H4 (cell line): ENCODE measurements around the gene ISCA2. TPM values are rescaled to one million over a fixed set of nuclear protein-coding genes. Genes with fewer than 3 reads are reported as not detected.

ENCODE experiments used
- DNase-seq: peaks from one replicate; pipeline ENCODE4 v3.0.0-alpha.2; 2015; ENCODE audit warnings: low spot score
- total RNA-seq: library from RNA; depleted of rRNA; stranded (reverse); fragments of >200 nt; shearing (Covaris generic); gene quantifications from 2 replicates; pipeline ENCODE4 v1.2.3, GENCODE V29; 2014

The ISCA2 gene
- total RNA-seq, 1 experiment from 2014 or later = 32.3 TPM

GRCh38 chr14:74508292-74508731, 14.7 kb downstream of the ISCA2 start:
- no peak for DNase-seq

- no peak for DNase-seq
Observed at GRCh38 chr14:74508844-74509428, 15.4 kb downstream of the ISCA2 start.

DNA sequence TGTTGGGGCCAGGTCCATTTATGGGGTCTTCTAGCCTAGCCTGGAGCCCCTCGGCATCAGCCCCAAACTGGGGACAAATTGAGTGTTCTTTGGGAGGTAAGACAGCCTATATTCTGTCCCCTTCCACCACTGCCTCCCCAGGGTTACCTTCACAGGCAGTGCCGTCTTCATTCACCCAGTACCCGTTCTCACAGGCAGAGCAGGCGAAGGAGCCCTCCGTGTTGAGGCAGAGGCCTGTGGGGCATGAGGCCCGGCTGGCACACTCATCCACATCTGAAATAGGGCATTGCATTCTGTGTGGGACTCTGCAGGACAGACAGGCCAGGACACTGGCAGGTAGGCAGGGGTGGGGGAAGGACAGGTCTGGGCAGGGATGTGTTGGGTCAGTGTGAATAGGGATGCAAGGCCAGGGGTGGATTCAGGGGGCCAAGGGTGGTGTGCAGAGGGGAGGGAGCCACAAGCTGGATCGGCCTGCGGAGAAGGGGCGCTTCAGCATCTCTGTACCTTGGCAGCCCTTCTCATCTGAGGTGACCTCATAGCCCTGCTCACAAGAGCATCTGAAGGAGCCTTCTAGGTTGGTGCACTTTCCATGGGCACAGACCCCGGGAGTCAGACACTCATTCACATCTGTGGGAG, 16.1 kb downstream of the ISCA2 start:
- DNase-seq = no peak

DNA sequence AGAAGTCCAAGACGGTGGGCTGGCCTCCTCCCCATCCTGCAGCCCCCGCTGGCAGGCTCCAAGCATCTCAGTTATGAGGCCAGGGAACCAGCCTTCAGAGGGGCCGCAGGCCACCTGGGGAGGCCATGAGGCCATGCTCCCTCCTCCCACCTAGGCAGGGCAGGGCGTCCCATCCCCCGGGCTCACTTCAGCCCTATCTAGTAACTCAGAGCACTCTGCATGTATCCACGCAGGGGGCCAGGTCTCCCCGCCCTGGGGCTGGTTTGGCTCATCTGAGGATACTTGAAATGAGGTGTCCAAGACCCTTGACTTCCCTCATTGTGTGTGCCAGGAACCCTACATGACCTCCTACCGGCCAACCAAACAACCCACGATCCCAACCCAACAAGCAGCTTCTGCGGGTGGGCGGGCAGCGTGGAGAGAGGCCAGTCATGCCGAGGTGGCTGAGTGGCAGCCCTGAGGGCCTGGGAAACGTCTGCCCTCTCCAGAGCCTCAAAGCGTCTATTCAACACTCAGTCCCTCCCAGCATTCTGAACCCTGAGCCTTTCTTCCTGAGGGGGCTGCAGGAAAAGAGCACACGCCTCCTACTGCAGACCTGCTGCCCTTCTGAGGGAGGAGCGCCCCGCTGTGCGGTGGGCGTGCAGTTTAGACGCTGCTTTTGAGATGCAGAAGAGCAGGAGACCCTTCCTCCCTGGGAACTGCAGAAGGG, 16.8 kb downstream of the ISCA2 start:
- DNase-seq = no peak

- DNase-seq = no peak
Observed at GRCh38 chr14:74510959-74511409, 17.4 kb downstream of the ISCA2 start.

- DNase-seq = no peak
Observed at GRCh38 chr14:74511966-74512830, 18.6 kb downstream of the ISCA2 start.

GRCh38 chr14:74514471-74514941, 20.9 kb downstream of the ISCA2 start:
- peak; percentile 94 for DNase-seq

- no peak for DNase-seq
Observed at GRCh38 chr14:74515891-74516412, 22.4 kb downstream of the ISCA2 start.

DNA sequence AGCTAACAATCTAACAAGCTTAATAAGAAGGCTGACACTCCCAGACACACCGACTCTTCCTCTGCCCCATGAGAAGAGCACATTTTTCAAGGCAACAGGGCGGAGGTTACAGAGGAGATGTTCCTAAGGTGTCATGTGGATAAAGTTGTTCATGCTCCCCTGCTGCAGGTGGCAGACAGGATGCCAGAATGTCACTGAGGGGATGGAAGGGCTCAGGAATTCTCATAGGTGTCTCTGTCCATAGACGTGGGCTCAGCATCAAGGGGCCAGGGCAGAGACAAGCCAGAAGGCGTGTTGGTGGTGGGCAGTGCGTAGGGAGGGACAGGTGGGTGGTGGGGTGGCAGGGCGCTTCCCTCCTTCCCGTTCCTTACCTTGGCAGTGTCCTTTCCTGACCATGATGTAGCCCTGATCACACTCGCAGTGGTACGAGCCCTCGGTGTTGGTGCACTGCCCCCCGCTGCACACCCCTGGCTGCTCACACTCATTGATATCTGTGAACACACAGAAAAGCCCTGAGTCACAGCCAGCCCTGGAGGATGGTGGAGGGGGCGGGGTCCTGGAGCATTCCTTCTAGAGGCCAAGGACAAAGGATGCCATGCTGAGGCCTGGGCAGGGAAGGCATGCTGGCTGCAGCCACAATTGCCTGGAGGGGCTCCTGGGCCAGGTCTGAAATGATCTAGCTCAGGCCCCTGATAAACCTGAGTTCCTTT, 23.0 kb downstream of the ISCA2 start:
- peak; percentile 68 for DNase-seq

DNA sequence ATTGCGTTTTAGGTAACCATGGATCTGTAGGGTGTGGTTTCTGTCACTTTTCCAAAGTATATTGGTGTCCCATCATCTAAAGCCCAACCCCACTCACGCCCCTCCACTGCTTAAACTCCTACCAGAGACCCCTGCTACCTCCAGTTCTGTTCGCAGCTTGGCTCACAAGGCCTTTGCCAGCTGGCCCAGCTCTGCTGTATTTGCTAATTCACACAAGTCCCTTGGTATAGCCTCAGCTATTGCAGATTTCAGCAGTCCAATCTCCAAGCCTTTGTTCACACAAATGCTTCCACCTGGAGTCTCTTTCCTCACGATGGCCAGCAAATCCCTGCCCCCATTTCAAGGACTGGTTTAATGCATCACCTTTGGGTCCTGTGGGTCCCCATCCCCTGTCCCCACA, 24.2 kb downstream of the ISCA2 start:
- no peak for DNase-seq

- no peak for DNase-seq
Observed at GRCh38 chr14:74518221-74518620, 24.7 kb downstream of the ISCA2 start.

DNA sequence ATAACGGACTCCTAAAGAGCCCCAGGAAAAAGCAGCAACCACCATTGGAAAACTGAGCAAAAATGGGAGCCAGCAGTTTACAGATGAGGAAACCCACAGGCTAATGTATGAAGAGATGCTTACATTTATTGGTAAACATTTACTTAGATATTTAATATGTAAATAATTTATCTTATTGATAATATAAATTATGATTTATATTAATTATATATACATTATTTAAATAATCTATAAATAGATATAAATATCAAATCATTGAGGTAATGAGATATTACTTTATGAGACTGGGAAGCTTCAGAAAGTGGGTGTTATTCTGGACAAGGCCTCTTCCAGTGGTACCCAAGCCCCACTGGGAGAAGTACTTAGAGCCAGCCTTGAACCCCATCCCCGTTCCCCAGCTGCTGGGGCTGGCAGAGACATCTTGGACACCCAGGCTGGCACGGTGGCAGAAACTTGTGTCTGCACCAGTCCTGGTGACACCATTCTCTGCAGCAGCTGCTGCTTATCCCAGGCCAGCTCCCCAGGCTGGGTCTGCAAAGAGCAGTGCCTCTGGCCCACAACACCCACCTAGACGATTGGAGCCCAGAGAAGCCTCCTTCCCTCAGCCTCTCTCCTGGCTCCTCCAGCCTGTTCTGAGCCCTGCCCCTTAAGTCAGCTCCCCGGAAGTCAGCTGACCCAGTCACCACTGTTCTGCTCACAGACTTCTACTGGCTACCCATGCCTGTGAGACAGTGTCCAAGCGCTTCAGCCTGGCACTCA, 25.9 kb downstream of the ISCA2 start:
- no peak for DNase-seq

- no peak for DNase-seq
Observed at GRCh38 chr14:74521756-74522155, 28.2 kb downstream of the ISCA2 start.

DNA sequence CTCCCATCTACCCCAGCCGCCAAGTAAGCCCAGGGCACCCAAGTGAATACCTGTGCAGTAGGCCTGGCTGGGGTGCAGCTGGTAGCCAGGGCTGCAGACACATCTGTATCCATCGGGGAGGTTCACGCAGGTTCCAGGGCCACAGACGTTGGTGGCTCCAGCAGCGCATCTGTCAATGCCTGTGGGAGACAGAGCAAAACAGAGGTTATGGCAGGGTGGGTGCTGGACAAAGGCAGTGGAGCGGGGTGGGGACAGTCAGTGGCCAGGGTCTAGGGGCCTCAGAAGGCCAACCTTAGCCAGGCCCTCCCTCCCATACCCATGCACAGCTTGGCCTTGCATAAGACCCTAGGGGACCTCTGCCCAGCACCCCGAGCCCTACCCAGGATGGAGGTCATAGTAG, 29.2 kb downstream of the ISCA2 start:
- no peak for DNase-seq

DNA sequence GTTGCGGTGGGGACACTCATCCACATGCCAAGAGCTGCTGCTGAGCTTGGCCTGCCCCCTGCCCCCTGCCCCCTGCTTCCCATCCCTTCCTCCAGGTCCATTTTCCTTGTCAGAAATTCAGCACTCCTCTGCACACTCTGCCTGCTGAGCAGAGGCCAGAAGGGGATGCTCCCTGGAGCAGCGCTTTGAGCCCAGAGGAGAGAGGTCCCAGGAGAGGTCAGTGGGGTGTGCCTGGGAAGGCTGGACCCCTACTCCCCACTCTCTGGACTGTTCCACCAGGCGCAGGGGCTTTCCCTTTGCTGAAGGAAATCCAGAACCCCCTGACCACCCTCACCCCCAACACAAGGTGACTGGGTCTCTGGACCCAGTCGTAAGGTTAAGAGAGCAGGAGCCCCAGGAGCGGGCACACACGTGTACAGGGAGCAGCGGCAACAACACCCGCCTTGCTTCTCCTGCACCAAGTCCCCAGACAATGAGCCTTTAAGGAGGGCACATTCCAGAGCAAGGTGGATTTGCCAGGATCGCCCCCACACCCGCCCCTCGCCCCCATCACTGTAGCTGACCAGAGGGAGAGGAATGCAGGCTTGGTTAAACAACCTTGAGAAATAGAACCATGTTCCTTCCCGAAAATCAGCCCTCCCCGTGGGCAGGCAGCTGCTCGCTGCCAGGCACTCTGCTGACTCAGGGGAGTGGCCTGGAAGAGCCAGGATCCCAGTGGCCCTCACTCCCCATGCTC, 30.7 kb downstream of the ISCA2 start:
- no peak for DNase-seq

DNA sequence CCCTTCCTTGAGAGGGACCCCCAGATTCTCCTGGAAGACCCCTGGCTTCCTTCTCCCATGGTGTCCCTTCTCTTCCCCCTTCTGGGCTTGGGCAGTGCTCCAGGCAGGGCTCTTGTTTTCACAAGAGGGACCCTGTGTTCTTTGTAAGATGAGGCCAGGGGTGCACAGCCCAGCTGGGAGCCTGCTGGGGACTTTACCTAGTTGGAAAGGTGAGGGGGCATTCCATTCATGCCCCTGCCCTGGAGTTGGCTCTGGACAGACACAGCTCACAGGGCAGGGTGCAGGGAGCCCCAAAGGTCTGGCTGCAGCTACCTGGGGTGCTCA, 31.2 kb downstream of the ISCA2 start:
- no peak for DNase-seq

DNA sequence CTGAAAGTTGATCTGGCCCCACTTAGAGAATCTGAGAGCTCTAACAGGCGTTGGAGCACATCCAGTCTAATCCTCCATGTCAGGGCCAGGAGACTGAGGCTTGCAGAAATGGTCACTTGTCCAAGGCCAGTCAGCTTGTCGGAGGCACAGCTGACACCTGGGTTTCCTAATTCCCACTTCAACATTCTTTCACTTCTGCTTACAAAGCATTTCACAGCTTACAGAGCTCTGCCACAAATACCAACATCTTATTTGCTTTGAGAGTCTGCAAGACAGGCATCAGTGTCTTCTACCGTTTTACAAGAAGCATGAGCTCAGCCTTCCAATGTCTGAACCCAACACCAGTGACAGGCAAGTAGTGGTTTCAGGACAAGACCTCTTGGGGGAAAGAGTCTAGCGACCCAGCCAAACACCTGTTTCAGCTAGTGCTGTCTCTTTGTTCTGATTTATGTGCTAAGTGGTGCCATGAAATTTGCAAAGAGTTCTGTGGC, 31.8 kb downstream of the ISCA2 start:
- DNase-seq = no peak

- DNase-seq = no peak
Observed at GRCh38 chr14:74526854-74527585, 33.5 kb downstream of the ISCA2 start.

DNA sequence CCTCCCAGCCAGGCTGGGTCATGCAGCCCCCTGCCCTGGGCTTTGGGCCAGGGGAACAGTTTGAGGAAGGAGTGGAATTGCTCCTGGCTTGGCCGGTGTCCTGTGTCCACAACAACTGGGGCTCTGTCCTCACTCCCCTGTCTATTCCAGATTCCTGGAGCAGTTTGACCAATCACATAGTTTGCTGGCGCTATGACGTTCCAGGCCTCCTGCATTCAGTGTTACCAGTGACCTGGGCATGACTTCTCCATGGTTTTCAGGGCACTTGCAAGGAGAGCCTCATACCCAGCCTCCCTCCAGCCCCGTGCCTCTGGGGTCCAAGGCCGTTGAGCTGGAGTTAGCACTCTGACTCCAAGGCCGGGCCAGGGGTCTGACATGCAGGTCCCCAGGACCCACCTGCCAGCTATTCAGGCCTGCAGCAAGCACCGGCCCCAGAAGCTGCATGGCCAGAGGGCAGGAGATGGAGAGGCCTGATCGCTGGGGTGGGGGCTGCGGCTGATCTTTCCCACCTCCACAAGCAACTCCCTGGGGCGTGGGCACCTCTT, 34.2 kb downstream of the ISCA2 start:
- DNase-seq = no peak
